CD14-positive monocyte (primary cell): ENCODE results near the gene FAT1. TPM values are rescaled to one million over a fixed set of nuclear protein-coding genes. Genes with fewer than 3 reads are reported as not detected.
A peak's percentile ranks its signal among the peaks of the same experiment; 100 is the strongest.

Source experiments
- DNase-seq, 3 donors: peaks; one replicate each; pipeline ENCODE4 v3.0.0-alpha.2; 2011 to 2022
- H2AFZ ChIP-seq: 2 replicates; pipeline ENCODE4 v1.6.0; 2012; ENCODE audit warnings: mild to moderate bottlenecking, low read depth, low read length, inconsistent platforms; ENCODE audit not compliant: insufficient read depth, poor library complexity, severe bottlenecking
- H3K27ac ChIP-seq, 2 donors: 1 replicate in 1 of 2; 2 replicates in 1 of 2; pipeline ENCODE4 v1.5.1; 2012 to 2013; ENCODE audit warnings: low read length in 2 of 2, control low read depth in 1 of 2, inconsistent platforms in 1 of 2, low read depth in 1 of 2, mild to moderate bottlenecking in 1 of 2
- H3K27me3 ChIP-seq, 2 donors: one replicate each; pipeline versions ENCODE4 v1.6.0 to v1.6.1; 2011 to 2013; ENCODE audit warnings: low read length in 2 of 2; ENCODE audit not compliant: control insufficient read depth in 2 of 2, insufficient read depth in 2 of 2
- H3K36me3 ChIP-seq, 2 donors: replicated peaks in 1 of 2; 1 replicate in 1 of 2; 2 replicates in 1 of 2; pipeline versions ENCODE4 v1.5.1 to v1.6.1; 2012 to 2013; ENCODE audit warnings: low read length in 2 of 2, control low read depth in 1 of 2, inconsistent platforms in 1 of 2, mild to moderate bottlenecking in 1 of 2; ENCODE audit not compliant: insufficient read depth in 2 of 2, control insufficient read depth in 1 of 2
- H3K4me1 ChIP-seq, 2 donors: 1 replicate in 1 of 2; 2 replicates in 1 of 2; pipeline versions ENCODE4 v1.5.1 to v1.6.1; 2012 to 2013; ENCODE audit warnings: low read length in 2 of 2, control low read depth in 1 of 2, inconsistent platforms in 1 of 2, mild to moderate bottlenecking in 1 of 2, moderate library complexity in 1 of 2; ENCODE audit not compliant: insufficient read depth in 2 of 2, control insufficient read depth in 1 of 2
- H3K4me2 ChIP-seq: replicated peaks from 2 replicates; pipeline ENCODE3; 2012; ENCODE audit warnings: low read length, moderate library complexity, mild to moderate bottlenecking; ENCODE audit not compliant: poor library complexity, severe bottlenecking; ENCODE audit errors: extremely low read depth
- H3K4me3 ChIP-seq, 3 experiments: fragments of 200-600 bp in 1 of 3; sonication (generic) in 1 of 3; replicated peaks in 1 of 3; 1 replicate in 2 of 3; 2 replicates in 1 of 3; pipeline ENCODE4 v1.5.1; 2011 to 2013; ENCODE audit warnings: low read length in 3 of 3, mild to moderate bottlenecking in 3 of 3, control low read depth in 2 of 3, low read depth in 2 of 3, inconsistent platforms in 1 of 3, moderate library complexity in 1 of 3
- H3K79me2 ChIP-seq: 2 replicates; pipeline ENCODE4 v1.6.0; 2012; ENCODE audit warnings: mild to moderate bottlenecking, control low read depth, inconsistent platforms, low read length, moderate library complexity; ENCODE audit not compliant: insufficient read depth
- H3K9ac ChIP-seq: 2 replicates; pipeline ENCODE4 v1.6.0; 2017; ENCODE audit warnings: low read length, mild to moderate bottlenecking; ENCODE audit not compliant: insufficient read depth, poor library complexity, severe bottlenecking
- H3K9me3 ChIP-seq, 2 donors: replicated peaks in 1 of 2; 1 replicate in 1 of 2; 2 replicates in 1 of 2; pipeline versions ENCODE4 v1.5.1 to v1.6.1; 2012 to 2013; ENCODE audit warnings: low read length in 2 of 2, control low read depth in 1 of 2; ENCODE audit not compliant: control insufficient read depth in 1 of 2, insufficient read depth in 1 of 2
- H4K20me1 ChIP-seq: 2 replicates; pipeline ENCODE4 v1.6.0; 2012; ENCODE audit warnings: mild to moderate bottlenecking, low read length, control low read depth, moderate library complexity; ENCODE audit not compliant: insufficient read depth
- H3K27ac Mint-ChIP-seq, 7 donors: one replicate each; pipeline ENCODE4 v1.8.0; 2020; ENCODE audit warnings: mild to moderate bottlenecking in 7 of 7, mixed read lengths in 7 of 7, moderate library complexity in 6 of 7, inconsistent platforms in 2 of 7
- H3K27me3 Mint-ChIP-seq, 3 donors: one replicate each; pipeline ENCODE4 v1.8.0; 2021 to 2022; ENCODE audit warnings: low read depth in 3 of 3, mild to moderate bottlenecking in 3 of 3, mixed read lengths in 3 of 3, moderate library complexity in 3 of 3, inconsistent platforms in 1 of 3
- H3K36me3 Mint-ChIP-seq, 2 donors: one replicate each; pipeline ENCODE4 v1.8.0; 2020; ENCODE audit warnings: mixed read lengths in 2 of 2, inconsistent platforms in 1 of 2, mild to moderate bottlenecking in 1 of 2
- H3K4me1 Mint-ChIP-seq: one replicate; pipeline ENCODE4 v1.8.0; 2020; ENCODE audit warnings: mild to moderate bottlenecking, mixed read lengths
- H3K4me3 Mint-ChIP-seq, 2 donors: one replicate each; pipeline ENCODE4 v1.8.0; 2020; ENCODE audit warnings: mild to moderate bottlenecking in 2 of 2, mixed read lengths in 2 of 2, moderate library complexity in 1 of 2
- H3K9me3 Mint-ChIP-seq, 7 donors: one replicate each; pipeline ENCODE4 v1.8.0; 2020 to 2022; ENCODE audit warnings: mixed read lengths in 7 of 7, mild to moderate bottlenecking in 6 of 7, moderate library complexity in 6 of 7, inconsistent platforms in 2 of 7
- CTCF ChIP-seq: fragments of 200-600 bp; IDR thresholded peaks from one replicate; pipeline ENCODE4 v1.8.0; 2022; ENCODE audit warnings: antibody characterized with exemption, mild to moderate bottlenecking
- WGBS: methylation state at CpG from one replicate; pipeline ENCODE4 v1.1.5; 2013; ENCODE audit warnings: missing lambda C conversion rate; ENCODE audit not compliant: insufficient coverage; 5-methylcytosine and 5-hydroxymethylcytosine counted together
- intact Hi-C, 2 donors: fragments of 100-400 bp; cut with micrococcal nuclease; formaldehyde crosslinking; loops; one replicate each; pipeline versions ENCODE4 v1.15.0 to v1.15.1; 2023
- polyA plus RNA-seq, 3 donors: library from polyadenylated mRNA; depleted of rRNA in 1 of 3; unstranded in 2 of 3; stranded (reverse) in 1 of 3; fragments of 300-500 nt in 2 of 3; fragments of >200 nt in 1 of 3; fragmentation: Illumina TruSeq in 2 of 3; gene quantifications; 1 replicate in 2 of 3; 2 replicates in 1 of 3; pipeline ENCODE4 v1.2.3, GENCODE V29; 2012 to 2021

The FAT1 gene
- polyA plus RNA-seq, 3 donors, result not detected

- H3K27me3 ChIP-seq, result peaks cover 40 to 52% of the 10 kb centered on the region in 2 donors
These were observed 5.1 kb upstream of the FAT1 start for GRCh38 chr4:186728631-186729271.

GRCh38 chr4:186727977-186728519 is 4.4 kb upstream of the FAT1 start:
- Histone ChIP-seq H3K4me3 (no peak overlapping the region), H2AFZ (no peak overlapping the region), H4K20me1 (no peaks in the 10 kb centered on the region), H3K4me1 (peaks cover 0 to 3% of the 10 kb centered on the region in 2 donors), H3K27me3 (peaks cover 45 to 56% of the 10 kb centered on the region in 2 donors), H3K9ac (no peak overlapping the region), H3K79me2 (no peaks in the 10 kb centered on the region), H3K27ac (no peak overlapping the region), H3K9me3 (peaks cover 0 to 23% of the 10 kb centered on the region in 2 donors), H3K36me3 (no peaks in the 10 kb centered on the region), H3K4me2 (no peak overlapping the region)
- peaks cover 12% of the 10 kb centered on the region for H3K4me1 Mint-ChIP-seq
- H3K36me3 Mint-ChIP-seq, result peaks cover 0 to 8% of the 10 kb centered on the region in 2 donors
- peak overlapping the region in 1 of 2 donors; percentile 90 for H3K4me3 Mint-ChIP-seq
- TF ChIP-seq CTCF, result no peak
- no peak for DNase-seq
- intact Hi-C loops, result no loop called here
- H3K27ac Mint-ChIP-seq, result no peak overlapping the region
- 82% methylated on average over 2 of the region's 6 CpGs for WGBS
- H3K9me3 Mint-ChIP-seq, result peaks cover 0 to 33% (median 5%) of the 10 kb centered on the region in 7 donors
- peaks cover 44 to 62% (median 54%) of the 10 kb centered on the region in 3 donors for H3K27me3 Mint-ChIP-seq

More at GRCh38 chr4:186728631-186729271, 5.1 kb upstream of the FAT1 start:
- intact Hi-C loops, result no loop called here
- peaks cover 12% of the 10 kb centered on the region for H3K4me1 Mint-ChIP-seq
- TF ChIP-seq CTCF, result no peak
- Histone ChIP-seq H4K20me1 (no peaks in the 10 kb centered on the region), H3K9me3 (peaks cover 0 to 21% of the 10 kb centered on the region in 2 donors), H3K4me1 (peaks cover 0 to 2% of the 10 kb centered on the region in 2 donors), H2AFZ (no peak overlapping the region), H3K4me2 (no peak overlapping the region), H3K9ac (no peak overlapping the region), H3K27ac (no peak overlapping the region), H3K4me3 (no peak overlapping the region), H3K36me3 (no peaks in the 10 kb centered on the region), H3K79me2 (no peaks in the 10 kb centered on the region)
- H3K9me3 Mint-ChIP-seq, result peaks cover 0 to 35% (median 5%) of the 10 kb centered on the region in 7 donors
- no peak for DNase-seq
- peaks cover 43 to 57% (median 51%) of the 10 kb centered on the region in 3 donors for H3K27me3 Mint-ChIP-seq
- WGBS, result 65% methylated on average over 2 of the region's 4 CpGs
- H3K36me3 Mint-ChIP-seq, result peaks cover 0 to 8% of the 10 kb centered on the region in 2 donors
- H3K4me3 Mint-ChIP-seq, result peak overlapping the region in 1 of 2 donors; percentile 90
- H3K27ac Mint-ChIP-seq, result no peak overlapping the region
